Ishikawa (cell line): ENCODE results near the gene TMEM114.

Experiments
- CEBPB ChIP-seq: IDR thresholded peaks from 2 replicates; pipeline ENCODE4 v1.6.1; 2012
- CREB1 ChIP-seq: IDR thresholded peaks from 2 replicates; pipeline ENCODE4 v1.6.1; 2012; ENCODE audit warnings: low read depth
- EGR1 ChIP-seq: IDR thresholded peaks from 2 replicates; pipeline ENCODE4 v1.6.1; 2012
- EP300 ChIP-seq: IDR thresholded peaks from 2 replicates; pipeline ENCODE4 v1.6.1; 2012; ENCODE audit warnings: borderline replicate concordance
- FOXM1 ChIP-seq: IDR thresholded peaks from 2 replicates; pipeline ENCODE4 v1.6.1; 2012; ENCODE audit warnings: low read depth, borderline replicate concordance
- MAX ChIP-seq: IDR thresholded peaks from 2 replicates; pipeline ENCODE4 v1.6.1; 2012
- NFIC ChIP-seq: IDR thresholded peaks from 2 replicates; pipeline ENCODE4 v1.6.1; 2012
- RAD21 ChIP-seq: IDR thresholded peaks from 2 replicates; pipeline ENCODE4 v1.6.1; 2012; ENCODE audit warnings: low read depth
- REST ChIP-seq: IDR thresholded peaks from 2 replicates; pipeline ENCODE4 v1.6.1; 2012; ENCODE audit warnings: low read depth, mild to moderate bottlenecking
- TAF1 ChIP-seq: IDR thresholded peaks from 2 replicates; pipeline ENCODE4 v1.6.1; 2012; ENCODE audit warnings: low read depth, mild to moderate bottlenecking
- TCF12 ChIP-seq: IDR thresholded peaks from 2 replicates; pipeline ENCODE4 v1.6.1; 2012; ENCODE audit warnings: low read depth
- TEAD4 ChIP-seq: IDR thresholded peaks from 2 replicates; pipeline ENCODE4 v1.6.1; 2012
- YY1 ChIP-seq: IDR thresholded peaks from 2 replicates; pipeline ENCODE4 v1.6.1; 2012; ENCODE audit warnings: low read depth
- ZBTB7A ChIP-seq: IDR thresholded peaks from 2 replicates; pipeline ENCODE4 v1.6.1; 2012; ENCODE audit warnings: low read depth
- TF ChIP-seq, protein P1 (sequence below): IDR thresholded peaks from 2 replicates; pipeline ENCODE4 v1.6.1; 2012

The TMEM114 gene

GRCh38 chr16:8590811-8591210, 500 bp upstream of the TMEM114 start:
- TF ChIP-seq EGR1 (no peak), MAX (no peak), REST (no peak), NFIC (no peak), TCF12 (no peak), CREB1 (no peak), RAD21 (no peak), TAF1 (no peak), ZBTB7A (no peak), YY1 (no peak), EP300 (no peak), FOXM1 (no peak), TEAD4 (no peak), CEBPB (no peak)
- TF ChIP-seq, protein P1, sequence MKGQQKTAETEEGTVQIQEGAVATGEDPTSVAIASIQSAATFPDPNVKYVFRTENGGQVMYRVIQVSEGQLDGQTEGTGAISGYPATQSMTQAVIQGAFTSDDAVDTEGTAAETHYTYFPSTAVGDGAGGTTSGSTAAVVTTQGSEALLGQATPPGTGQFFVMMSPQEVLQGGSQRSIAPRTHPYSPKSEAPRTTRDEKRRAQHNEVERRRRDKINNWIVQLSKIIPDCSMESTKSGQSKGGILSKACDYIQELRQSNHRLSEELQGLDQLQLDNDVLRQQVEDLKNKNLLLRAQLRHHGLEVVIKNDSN = no peak

DNA sequence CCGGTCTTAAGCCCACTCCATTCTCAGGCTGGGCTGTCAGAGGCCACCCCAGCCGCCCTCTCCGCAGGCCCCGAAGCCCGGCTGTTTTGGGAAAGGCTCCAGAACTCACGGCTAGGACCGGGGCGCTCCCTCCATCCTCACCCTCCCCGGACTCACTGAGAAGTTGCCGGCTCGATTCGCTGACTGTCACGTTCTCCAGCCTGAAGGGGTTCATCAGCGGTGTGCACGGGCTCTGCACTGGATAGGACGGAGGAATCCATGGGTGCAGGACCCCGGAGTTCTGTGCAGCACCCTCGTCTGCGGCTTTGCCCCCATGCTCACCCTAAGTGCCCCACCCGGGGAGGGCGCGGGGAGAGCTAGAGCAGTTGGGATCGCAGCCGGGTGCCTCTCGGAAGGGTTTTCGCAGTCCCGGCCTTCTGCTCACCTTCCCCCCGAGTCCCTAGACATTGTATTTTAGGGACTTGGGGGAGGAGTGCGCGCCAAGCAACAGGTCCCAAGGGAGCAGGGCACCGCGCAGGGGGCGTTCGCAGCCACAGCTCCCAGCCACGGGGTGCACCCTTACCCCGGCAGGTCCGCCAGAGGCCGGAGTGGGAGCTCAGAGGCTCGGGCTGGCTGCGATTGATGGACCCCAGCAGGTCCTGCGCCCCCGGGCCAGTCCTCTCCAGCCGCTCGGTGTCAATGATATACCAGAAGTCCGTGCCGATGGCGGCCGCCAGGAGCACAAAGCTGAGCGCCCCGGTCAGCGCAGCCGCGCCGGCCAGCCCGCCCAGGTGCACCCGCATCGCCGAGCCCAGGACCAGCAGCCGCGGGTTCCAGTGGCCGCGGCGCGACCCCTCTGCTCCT, 1.0 kb downstream of the TMEM114 start:
- TF ChIP-seq REST (no peak), RAD21 (no peak)

GRCh38 chr16:8588682-8589056, 1.6 kb downstream of the TMEM114 start:
- TF ChIP-seq RAD21 (no peak), MAX (no peak), REST (no peak), TEAD4 (no peak), NFIC (no peak), ZBTB7A (no peak)

DNA sequence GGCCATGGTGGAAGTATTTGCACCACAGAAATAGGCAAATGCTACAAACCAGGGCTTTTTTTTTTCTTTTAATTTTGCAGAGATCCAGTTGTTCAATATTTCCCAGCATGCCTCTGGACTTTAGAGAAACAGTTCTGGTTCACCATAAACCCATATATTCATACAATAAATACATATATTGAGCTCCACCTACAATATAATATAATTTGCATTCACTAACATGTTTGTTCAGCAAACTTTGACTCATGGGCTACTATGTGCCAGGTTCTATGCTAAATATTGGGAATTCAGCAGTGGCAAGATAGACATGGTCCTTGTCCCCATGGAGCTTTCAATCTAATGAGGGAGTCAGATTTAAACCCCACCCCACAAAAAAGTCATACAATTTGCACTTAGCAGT, 3.2 kb downstream of the TMEM114 start:
- no peak for TF ChIP-seq CEBPB
- TF ChIP-seq FOXM1 = no peak
- TF ChIP-seq ZBTB7A = no peak
- TF ChIP-seq CREB1 = no peak
- no peak for TF ChIP-seq TEAD4
- no peak for TF ChIP-seq YY1
- no peak for TF ChIP-seq EP300
- TF ChIP-seq MAX = no peak
- TF ChIP-seq RAD21 = no peak
- no peak for TF ChIP-seq EGR1
- no peak for TF ChIP-seq NFIC
- no peak for TF ChIP-seq TCF12
- TF ChIP-seq, protein P1 = no peak
- TF ChIP-seq TAF1 = no peak
- TF ChIP-seq REST = no peak
